ENCODE data around the gene CORO7. TPM values are rescaled to one million over a fixed set of nuclear protein-coding genes. Genes with fewer than 3 reads are reported as not detected.

CORO7 gene
- polyA plus RNA-seq, 3 donors = 44.7 to 181 (median 68.4) TPM

DNA sequence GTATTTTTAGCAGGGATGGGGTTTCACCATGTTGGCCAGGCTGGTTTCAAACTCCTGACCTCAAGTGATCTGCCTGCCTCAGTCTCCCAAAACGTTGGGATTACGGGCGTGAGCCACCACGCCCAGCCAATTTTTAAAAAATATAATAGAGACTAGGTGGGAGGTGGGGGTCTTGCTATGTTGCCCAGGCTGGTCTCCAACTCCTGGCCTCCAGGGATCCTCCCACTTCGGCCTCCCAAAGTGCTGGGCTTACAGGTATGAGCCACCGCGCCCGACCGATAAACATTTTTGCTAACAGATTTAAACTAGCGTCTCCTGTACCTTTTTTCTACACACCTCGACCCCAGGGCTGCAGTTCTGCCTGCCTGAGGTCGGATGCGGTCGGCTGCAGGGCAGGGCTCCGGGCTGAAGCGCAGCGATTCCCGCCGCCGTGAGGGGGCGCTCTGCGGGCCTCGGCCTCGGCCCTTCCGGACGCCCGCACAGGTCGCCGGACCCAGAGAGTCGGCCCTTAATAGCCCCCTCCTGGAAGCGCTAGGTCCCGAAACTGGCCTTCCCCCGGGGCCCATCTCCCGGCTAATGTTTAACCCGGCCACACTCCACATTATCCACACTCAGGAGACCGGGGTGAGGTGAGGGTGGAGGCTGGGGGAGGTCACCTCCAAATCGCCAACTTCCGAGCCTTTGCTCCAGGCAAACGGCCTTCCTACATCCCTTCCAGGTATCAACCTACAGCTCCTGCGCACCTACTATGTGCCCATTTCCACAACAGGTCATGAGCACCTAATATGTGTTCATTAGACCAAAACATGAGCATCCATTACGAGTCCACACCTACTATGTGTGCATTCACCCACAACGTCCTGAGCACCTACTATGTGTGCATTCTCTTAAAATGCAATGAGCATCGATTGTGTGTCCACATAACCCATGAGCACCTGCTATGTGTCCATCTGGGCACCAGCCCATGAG lies 102.5 kb downstream of the CORO7 start:
- Histone ChIP-seq H4K20me1 (ENCODE audit: insufficient read depth, low read length) (no peaks in the 10 kb centered on the region), H3K4me1 (ENCODE audit: control insufficient read depth in 1 of 2, insufficient read depth in 2 of 2, low read length in 2 of 2) (peaks cover 12 to 17% of the 10 kb centered on the region in 2 donors), H3K9ac (ENCODE audit: insufficient read depth, low read length, poor library complexity, severe bottlenecking) (no peak overlapping the region), H3K9me3 (replicated peaks in 1 of 2; ENCODE audit: control insufficient read depth in 1 of 2, insufficient read depth in 1 of 2, low read length in 2 of 2) (peaks cover 0 to 8% of the 10 kb centered on the region in 2 donors), H3K79me2 (ENCODE audit: insufficient read depth, low read length) (no peaks in the 10 kb centered on the region), H3K4me3 (replicated peaks in 1 of 3; ENCODE audit: low read depth in 2 of 3, low read length in 3 of 3) (no peak overlapping the region), H3K27me3 (ENCODE audit: control insufficient read depth in 2 of 2, insufficient read depth in 2 of 2, low read length in 2 of 2) (peaks cover 24 to 50% of the 10 kb centered on the region in 2 donors), H3K27ac (ENCODE audit: low read depth in 1 of 2, low read length in 2 of 2) (no peak overlapping the region), H2AFZ (ENCODE audit: insufficient read depth, low read depth, low read length, poor library complexity, severe bottlenecking) (no peak overlapping the region), H3K36me3 (replicated peaks in 1 of 2; ENCODE audit: control insufficient read depth in 1 of 2, insufficient read depth in 2 of 2, low read length in 2 of 2) (no peaks in the 10 kb centered on the region), H3K4me2 (replicated peaks; ENCODE audit: extremely low read depth, low read length, poor library complexity, severe bottlenecking) (no peak overlapping the region)
- no peak overlapping the region for H3K27ac Mint-ChIP-seq
- peaks cover 6 to 10% of the 10 kb centered on the region in 2 donors for H3K36me3 Mint-ChIP-seq
- 12% methylated on average over 32 of the region's 43 CpGs for WGBS (ENCODE audit: insufficient coverage)
- intact Hi-C loops (cut with micrococcal nuclease) = no loop called here
- TF ChIP-seq, protein P1, sequence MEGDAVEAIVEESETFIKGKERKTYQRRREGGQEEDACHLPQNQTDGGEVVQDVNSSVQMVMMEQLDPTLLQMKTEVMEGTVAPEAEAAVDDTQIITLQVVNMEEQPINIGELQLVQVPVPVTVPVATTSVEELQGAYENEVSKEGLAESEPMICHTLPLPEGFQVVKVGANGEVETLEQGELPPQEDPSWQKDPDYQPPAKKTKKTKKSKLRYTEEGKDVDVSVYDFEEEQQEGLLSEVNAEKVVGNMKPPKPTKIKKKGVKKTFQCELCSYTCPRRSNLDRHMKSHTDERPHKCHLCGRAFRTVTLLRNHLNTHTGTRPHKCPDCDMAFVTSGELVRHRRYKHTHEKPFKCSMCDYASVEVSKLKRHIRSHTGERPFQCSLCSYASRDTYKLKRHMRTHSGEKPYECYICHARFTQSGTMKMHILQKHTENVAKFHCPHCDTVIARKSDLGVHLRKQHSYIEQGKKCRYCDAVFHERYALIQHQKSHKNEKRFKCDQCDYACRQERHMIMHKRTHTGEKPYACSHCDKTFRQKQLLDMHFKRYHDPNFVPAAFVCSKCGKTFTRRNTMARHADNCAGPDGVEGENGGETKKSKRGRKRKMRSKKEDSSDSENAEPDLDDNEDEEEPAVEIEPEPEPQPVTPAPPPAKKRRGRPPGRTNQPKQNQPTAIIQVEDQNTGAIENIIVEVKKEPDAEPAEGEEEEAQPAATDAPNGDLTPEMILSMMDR (IDR thresholded peaks at IDR 0.05) = peak; percentile 82
- peaks cover 38 to 69% (median 43%) of the 10 kb centered on the region in 3 donors for H3K27me3 Mint-ChIP-seq (ENCODE audit: low read depth in 3 of 3)
- DNase-seq = peak; percentile 25 to 44 (median 33)
- H3K9me3 Mint-ChIP-seq = peaks cover 0 to 10% (median 3%) of the 10 kb centered on the region in 7 donors
- peak overlapping the region; percentile 45 to 91 for H3K4me3 Mint-ChIP-seq
- peaks cover 17% of the 10 kb centered on the region for H3K4me1 Mint-ChIP-seq

DNA sequence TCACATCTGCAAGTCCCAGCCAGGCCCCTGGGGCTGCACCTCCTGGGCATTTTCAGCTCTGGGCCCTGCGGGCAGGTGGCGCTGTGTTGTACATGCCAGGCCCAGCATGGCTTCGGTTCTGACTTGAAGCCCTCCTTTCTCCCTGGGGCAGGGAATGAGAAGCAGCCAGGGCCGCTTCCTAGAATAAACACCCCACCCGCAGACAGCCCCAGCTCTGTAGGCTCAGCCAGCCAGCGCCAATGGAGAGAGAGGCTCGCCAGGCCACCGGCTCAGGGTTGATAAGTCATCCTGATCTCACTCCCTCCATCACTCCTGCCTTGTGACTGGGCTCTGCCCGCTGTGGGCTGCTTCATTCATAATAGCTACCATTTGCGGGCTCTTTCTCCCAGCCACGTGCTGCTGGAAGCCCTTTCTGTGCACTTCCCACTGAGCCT lies 106.5 kb downstream of the CORO7 start:
- Histone ChIP-seq H3K4me2 (replicated peaks; ENCODE audit: extremely low read depth, low read length, poor library complexity, severe bottlenecking) (no peak overlapping the region), H3K9ac (ENCODE audit: insufficient read depth, low read length, poor library complexity, severe bottlenecking) (no peak overlapping the region), H3K36me3 (replicated peaks in 1 of 2; ENCODE audit: control insufficient read depth in 1 of 2, insufficient read depth in 2 of 2, low read length in 2 of 2) (peaks cover 2 to 4% of the 10 kb centered on the region in 2 donors), H3K79me2 (ENCODE audit: insufficient read depth, low read length) (peaks cover 8% of the 10 kb centered on the region), H3K9me3 (replicated peaks in 1 of 2; ENCODE audit: control insufficient read depth in 1 of 2, insufficient read depth in 1 of 2, low read length in 2 of 2) (peaks cover 0 to 8% of the 10 kb centered on the region in 2 donors), H3K27ac (ENCODE audit: low read depth in 1 of 2, low read length in 2 of 2) (no peak overlapping the region), H3K27me3 (ENCODE audit: control insufficient read depth in 2 of 2, insufficient read depth in 2 of 2, low read length in 2 of 2) (peaks cover 16 to 28% of the 10 kb centered on the region in 2 donors), H3K4me3 (replicated peaks in 1 of 3; ENCODE audit: low read depth in 2 of 3, low read length in 3 of 3) (no peak overlapping the region), H4K20me1 (ENCODE audit: insufficient read depth, low read length) (peaks cover 4% of the 10 kb centered on the region), H3K4me1 (ENCODE audit: control insufficient read depth in 1 of 2, insufficient read depth in 2 of 2, low read length in 2 of 2) (peaks cover 18 to 25% of the 10 kb centered on the region in 2 donors), H2AFZ (ENCODE audit: insufficient read depth, low read depth, low read length, poor library complexity, severe bottlenecking) (no peak overlapping the region)
- 33% methylated on average over 11 of the region's 11 CpGs for WGBS (ENCODE audit: insufficient coverage)
- DNase-seq = peak; percentile 50 to 64 (median 52)
- Mint-ChIP-seq H3K36me3 (peaks cover 13 to 16% of the 10 kb centered on the region in 2 donors), H3K4me1 (peaks cover 32% of the 10 kb centered on the region), H3K27ac (no peak overlapping the region), H3K27me3 (ENCODE audit: low read depth in 3 of 3) (peaks cover 29 to 42% (median 29%) of the 10 kb centered on the region in 3 donors), H3K4me3 (no peak overlapping the region), H3K9me3 (peaks cover 0 to 11% (median 3%) of the 10 kb centered on the region in 7 donors)
- intact Hi-C loops (cut with micrococcal nuclease) = loop anchor here (5.0 kb wide), 2 partner anchors 38 to 58 kb away; partner anchors contain the start of gene TFAP4 (in 2 of the 2)
- TF ChIP-seq, protein P1 (IDR thresholded peaks at IDR 0.05) = peak; percentile 78

All from CD14-positive monocyte (primary cell).